Measurements from ENCODE around the gene CBR1. TPM values are rescaled to one million over a fixed set of nuclear protein-coding genes. Genes with fewer than 3 reads are reported as not detected.

The CBR1 gene
- total RNA-seq, 1 donor from 2014 or later = 120 TPM

DNA sequence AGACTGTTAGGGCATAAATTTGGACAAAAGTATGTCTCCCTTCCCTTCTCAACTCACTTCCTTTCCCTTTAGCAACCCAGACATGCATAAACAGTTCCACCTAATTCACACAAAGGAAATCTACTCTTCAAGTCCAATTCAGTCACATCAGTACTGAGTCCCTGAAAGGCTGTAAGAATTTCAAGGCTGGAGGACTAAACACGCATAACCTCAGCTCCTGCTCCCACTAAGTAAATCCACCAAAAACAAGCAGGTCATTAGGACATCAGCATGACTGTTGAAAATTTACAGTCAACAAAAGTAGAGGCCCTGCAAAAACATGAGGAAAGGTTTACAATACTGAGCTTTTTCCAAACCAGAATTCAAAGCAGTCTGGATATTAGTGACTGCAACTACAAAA lies 27.9 kb upstream of the CBR1 start:
- Histone ChIP-seq H3K36me3 (ENCODE audit: control insufficient read depth, insufficient read depth, low read length) (peaks cover 1% of the 10 kb centered on the region), H3K27me3 (ENCODE audit: control insufficient read depth, insufficient read depth, low read length) (no peaks in the 10 kb centered on the region), H3K4me3 (ENCODE audit: low read depth, low read length) (no peak overlapping the region)
- DNase-seq (ENCODE audit: low read depth) = no peak
- no peak for TF ChIP-seq CTCF (IDR thresholded peaks at IDR 0.05; ENCODE audit: insufficient read depth, low read length, poor library complexity, severe bottlenecking)

DNA sequence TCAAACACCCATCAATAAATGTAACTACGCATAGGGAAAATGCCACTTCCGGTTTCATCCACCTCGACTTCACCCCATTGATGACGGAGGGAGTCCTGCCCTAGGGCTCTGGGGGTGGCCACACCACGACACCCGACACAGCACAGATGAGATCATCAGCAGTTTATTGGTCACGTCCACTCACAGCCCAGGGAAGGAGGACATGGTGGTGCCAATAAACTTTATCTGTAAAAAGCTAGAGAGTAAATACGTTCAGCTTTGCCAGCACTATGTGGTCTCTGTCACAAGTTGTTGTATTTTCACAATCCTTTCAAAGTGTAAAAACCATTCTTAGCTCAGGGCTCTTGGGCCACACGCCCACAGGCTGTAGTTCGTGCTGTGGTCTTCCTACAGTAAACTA lies 25.8 kb upstream of the CBR1 start:
- Histone ChIP-seq H3K36me3 (ENCODE audit: control insufficient read depth, insufficient read depth, low read length) (peaks cover 1% of the 10 kb centered on the region), H3K27me3 (ENCODE audit: control insufficient read depth, insufficient read depth, low read length) (no peaks in the 10 kb centered on the region), H3K4me3 (ENCODE audit: low read depth, low read length) (no peak overlapping the region)
- DNase-seq (ENCODE audit: low read depth) = no peak
- no peak for TF ChIP-seq CTCF (IDR thresholded peaks at IDR 0.05; ENCODE audit: insufficient read depth, low read length, poor library complexity, severe bottlenecking)

- Histone ChIP-seq H3K4me3 (ENCODE audit: low read depth, low read length) (no peak overlapping the region), H3K27me3 (ENCODE audit: control insufficient read depth, insufficient read depth, low read length) (no peaks in the 10 kb centered on the region), H3K36me3 (ENCODE audit: control insufficient read depth, insufficient read depth, low read length) (peaks cover 3% of the 10 kb centered on the region)
- TF ChIP-seq CTCF (IDR thresholded peaks at IDR 0.05; ENCODE audit: insufficient read depth, low read length, poor library complexity, severe bottlenecking) = no peak
- no peak for DNase-seq (ENCODE audit: low read depth)
Observed at GRCh38 chr21:36045993-36046392, 23.8 kb upstream of the CBR1 start.

GRCh38 chr21:36047139-36047538 lies 22.7 kb upstream of the CBR1 start:
- Histone ChIP-seq H3K4me3 (ENCODE audit: low read depth, low read length) (no peak overlapping the region), H3K36me3 (ENCODE audit: control insufficient read depth, insufficient read depth, low read length) (peaks cover 3% of the 10 kb centered on the region), H3K27me3 (ENCODE audit: control insufficient read depth, insufficient read depth, low read length) (no peaks in the 10 kb centered on the region)
- DNase-seq (ENCODE audit: low read depth) = no peak
- TF ChIP-seq CTCF (IDR thresholded peaks at IDR 0.05; ENCODE audit: insufficient read depth, low read length, poor library complexity, severe bottlenecking) = no peak

DNA sequence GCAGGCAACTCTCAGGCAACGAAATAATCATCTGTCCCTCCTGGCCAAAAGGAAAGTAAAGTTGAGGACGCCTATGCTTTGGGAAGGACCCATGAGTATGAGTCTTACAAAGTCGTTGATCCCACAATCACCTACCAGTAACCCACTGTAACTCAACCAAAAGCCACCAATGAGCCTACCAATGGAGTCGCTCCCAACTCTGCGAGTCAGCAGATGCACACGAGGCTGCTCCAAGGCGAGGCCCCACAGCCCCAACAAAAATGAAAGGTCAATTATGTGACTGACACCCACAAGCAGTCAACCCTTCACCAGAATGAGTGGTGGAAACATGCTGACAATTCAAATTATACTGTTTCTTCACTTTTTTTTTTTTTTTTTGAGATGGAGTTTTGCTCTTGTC lies 21.5 kb upstream of the CBR1 start:
- no peak for TF ChIP-seq CTCF (IDR thresholded peaks at IDR 0.05; ENCODE audit: insufficient read depth, low read length, poor library complexity, severe bottlenecking)
- H3K4me3 ChIP-seq (ENCODE audit: low read depth, low read length) = no peak overlapping the region
- no peaks in the 10 kb centered on the region for H3K27me3 ChIP-seq (ENCODE audit: control insufficient read depth, insufficient read depth, low read length)
- no peak for DNase-seq (ENCODE audit: low read depth)
- peaks cover 4% of the 10 kb centered on the region for H3K36me3 ChIP-seq (ENCODE audit: control insufficient read depth, insufficient read depth, low read length)

- TF ChIP-seq CTCF (IDR thresholded peaks at IDR 0.05; ENCODE audit: insufficient read depth, low read length, poor library complexity, severe bottlenecking) = no peak
- peaks cover 5% of the 10 kb centered on the region for H3K36me3 ChIP-seq (ENCODE audit: control insufficient read depth, insufficient read depth, low read length)
- no peak for DNase-seq (ENCODE audit: low read depth)
- H3K27me3 ChIP-seq (ENCODE audit: control insufficient read depth, insufficient read depth, low read length) = no peaks in the 10 kb centered on the region
- no peak overlapping the region for H3K4me3 ChIP-seq (ENCODE audit: low read depth, low read length)
Observed at GRCh38 chr21:36052860-36053714, 16.7 kb upstream of the CBR1 start.
